ENCODE data around the gene HPN.

- no peak for TF ChIP-seq EZH2phosphoT487 (IDR thresholded peaks at IDR 0.05; ENCODE audit: low read depth, severe bottlenecking, unreplicated experiment)
- TF ChIP-seq CTCF (IDR thresholded peaks at IDR 0.05; ENCODE audit: poor library complexity) = no peak
Measured at GRCh38 chr19:35009424-35010415, 31.8 kb upstream of the HPN start.
